ENCODE measurements around the gene SH2D4B.

Gene SH2D4B

DNA sequence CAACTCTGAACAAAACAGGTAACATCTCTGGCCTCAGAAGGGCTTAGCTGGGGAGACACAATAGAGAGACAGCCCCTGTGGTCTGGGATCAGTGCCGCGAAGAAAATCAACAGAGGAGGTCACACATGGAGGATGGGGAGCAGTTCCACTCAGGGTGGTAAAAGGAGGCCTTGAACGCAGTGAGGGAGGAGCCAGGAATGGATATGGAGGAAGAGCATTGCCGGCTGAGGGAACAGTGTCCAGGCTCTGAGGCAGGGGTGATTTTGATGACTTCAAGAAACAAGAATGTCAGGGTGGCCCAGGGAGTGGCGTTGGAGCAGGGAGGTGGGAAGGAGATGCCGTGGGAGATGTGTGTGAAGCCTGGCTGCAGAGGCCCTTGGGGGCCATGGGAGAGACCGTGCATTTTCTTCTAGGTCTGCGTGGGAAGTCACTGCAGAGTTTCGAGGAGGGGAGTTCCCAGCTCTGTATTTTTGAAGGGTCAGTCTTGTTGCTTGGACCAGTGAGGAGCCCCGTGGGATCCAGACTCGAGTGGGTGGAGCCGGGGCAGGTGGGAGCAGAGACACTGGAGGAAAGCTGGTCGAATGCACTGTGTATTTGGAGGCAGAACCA, 35.7 kb upstream of the SH2D4B start:
- H3K27ac ChIP-seq, result peak overlapping the region; percentile 99
- TF ChIP-seq, protein P1, sequence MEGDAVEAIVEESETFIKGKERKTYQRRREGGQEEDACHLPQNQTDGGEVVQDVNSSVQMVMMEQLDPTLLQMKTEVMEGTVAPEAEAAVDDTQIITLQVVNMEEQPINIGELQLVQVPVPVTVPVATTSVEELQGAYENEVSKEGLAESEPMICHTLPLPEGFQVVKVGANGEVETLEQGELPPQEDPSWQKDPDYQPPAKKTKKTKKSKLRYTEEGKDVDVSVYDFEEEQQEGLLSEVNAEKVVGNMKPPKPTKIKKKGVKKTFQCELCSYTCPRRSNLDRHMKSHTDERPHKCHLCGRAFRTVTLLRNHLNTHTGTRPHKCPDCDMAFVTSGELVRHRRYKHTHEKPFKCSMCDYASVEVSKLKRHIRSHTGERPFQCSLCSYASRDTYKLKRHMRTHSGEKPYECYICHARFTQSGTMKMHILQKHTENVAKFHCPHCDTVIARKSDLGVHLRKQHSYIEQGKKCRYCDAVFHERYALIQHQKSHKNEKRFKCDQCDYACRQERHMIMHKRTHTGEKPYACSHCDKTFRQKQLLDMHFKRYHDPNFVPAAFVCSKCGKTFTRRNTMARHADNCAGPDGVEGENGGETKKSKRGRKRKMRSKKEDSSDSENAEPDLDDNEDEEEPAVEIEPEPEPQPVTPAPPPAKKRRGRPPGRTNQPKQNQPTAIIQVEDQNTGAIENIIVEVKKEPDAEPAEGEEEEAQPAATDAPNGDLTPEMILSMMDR (conservative IDR thresholded peaks at IDR 0.05), result no peak

DNA sequence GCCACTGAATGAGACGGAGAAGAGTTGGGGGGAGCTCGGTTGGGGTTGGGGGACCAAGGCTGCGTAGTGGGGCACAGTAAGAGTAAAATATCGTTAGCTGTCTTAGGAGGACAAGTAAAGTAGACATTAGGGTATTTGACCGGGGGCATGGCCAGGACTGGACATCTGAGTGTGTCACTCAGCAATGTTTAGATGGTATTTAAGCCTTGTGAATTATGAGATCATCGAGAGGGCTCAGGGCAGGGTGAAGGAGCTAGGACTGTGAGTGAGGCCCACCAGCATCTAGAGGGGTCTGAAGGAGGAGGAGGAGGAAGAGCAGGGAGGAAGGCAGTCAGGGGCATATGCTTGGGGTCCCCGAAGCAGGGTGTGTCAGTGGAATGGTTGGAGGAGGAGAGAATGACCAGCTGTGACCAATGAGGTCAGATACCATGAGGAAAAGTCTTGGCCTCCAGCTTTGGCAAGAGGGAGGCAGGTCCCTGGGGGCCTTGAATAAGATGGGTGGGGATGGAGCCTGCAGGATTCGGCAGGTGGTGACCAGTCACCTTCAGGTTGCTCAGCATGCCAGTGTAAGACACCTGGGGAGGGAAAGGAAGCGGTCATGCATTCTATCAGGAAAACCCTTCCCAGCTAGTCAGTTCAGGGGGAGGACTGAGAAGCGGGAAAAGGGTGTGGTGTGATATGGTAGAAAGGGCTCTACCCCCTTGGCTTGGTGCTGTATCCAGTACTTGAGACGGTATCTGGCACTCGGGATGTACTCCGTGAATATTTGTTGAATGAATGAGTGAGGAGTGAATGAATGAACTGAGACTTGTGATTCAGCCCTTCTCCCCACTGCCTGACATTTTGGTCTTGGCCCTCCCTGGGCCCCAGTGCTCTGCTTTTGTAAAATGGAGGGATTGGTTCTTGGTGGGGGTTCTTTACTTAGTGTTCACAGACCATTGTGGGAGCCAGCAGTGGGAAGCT, 34.8 kb upstream of the SH2D4B start:
- H3K27ac ChIP-seq, result peak overlapping the region; percentile 99
- TF ChIP-seq, protein P1 (conservative IDR thresholded peaks at IDR 0.05), result no peak

DNA sequence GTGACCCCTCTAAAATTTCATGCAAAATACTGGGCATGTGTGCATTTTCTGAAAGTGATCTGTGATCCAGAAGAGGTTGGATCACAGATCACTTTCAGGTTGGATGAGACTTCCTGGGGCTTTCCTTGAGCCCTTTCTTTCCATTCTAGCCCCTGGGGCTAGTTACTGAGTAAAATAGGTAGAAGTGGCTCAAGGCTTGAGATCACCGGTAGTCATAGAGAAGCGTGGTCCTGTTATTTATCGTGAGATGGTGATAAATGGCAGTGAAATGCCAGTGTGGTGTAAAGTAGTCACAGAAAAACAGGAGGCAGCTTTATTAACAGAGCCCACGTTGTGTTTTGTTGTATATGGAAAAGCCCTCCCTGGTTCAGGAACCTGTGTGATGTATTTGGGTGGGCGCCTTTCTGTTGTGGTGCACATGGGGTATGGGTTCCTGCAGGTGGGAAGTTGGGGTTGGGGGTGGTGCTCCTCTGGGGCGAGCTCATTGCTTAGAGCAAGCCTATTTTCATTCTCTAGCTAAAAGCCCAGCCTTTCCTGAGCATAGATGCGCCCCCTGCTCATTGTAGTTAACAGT, 34.0 kb upstream of the SH2D4B start:
- peak overlapping the region; percentile 99 for H3K27ac ChIP-seq
- TF ChIP-seq, protein P1 (conservative IDR thresholded peaks at IDR 0.05), result no peak

DNA sequence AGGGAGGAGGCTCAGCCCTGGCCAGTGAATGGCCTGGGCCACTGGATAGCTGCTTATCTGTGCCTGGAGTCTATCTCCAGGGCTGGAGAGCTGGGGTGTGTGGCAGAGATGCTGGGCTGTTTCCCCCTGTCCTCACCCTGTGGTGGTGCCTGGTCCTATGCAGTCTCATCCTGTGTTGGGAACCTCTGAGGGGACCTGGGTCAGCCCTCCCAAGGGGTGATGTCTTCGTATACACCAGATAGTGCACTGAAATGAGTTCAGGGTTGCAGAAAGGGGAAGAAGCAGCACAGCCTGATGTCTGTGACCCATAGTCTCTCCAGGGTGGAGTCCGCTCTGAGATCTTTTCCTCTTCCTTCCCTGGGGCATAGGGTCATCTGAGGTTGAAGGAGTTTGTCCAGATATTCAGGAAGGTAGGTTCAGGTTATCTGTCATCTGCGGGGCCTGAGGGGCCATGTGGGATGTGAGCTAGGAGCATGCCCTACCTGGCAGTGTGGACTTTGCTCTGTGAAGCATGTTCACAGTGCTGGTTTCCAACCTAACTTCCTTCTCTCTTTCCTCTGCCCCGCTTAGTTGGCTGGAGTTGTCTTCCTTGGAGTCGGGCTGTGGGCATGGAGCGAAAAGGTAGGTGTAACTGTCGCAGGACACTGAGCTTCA, 33.4 kb upstream of the SH2D4B start:
- TF ChIP-seq, protein P1 (conservative IDR thresholded peaks at IDR 0.05), result no peak
- peak overlapping the region; percentile 99 for H3K27ac ChIP-seq

DNA sequence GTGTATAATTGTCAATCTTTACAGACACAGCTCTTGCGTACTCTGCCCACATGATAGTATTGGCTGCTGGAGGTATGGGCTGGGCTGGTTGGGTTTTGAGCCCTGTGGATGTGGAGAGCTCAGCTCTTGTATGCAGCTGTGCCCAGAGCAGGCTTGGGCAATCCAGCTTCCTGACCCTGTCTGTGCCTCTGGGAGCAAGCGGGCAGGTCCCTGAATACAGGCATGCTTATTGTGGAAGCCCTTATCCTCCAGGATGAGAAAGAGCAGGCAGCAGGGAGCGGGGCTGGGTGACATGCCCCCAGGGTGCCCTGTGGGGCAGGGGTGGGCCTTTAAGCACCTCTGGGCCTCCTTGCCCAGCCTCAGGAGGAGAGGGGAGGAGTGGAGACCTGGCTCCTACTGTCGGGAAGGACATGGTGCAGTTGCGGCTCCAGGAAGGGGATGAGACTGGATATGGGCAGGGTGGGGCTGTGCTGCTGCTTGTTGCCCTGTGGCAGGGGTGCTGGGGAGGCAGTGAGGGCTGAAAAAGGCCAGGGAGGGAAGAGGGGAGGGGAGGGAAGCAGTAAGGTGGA, 32.7 kb upstream of the SH2D4B start:
- H3K27ac ChIP-seq, result peak overlapping the region; percentile 99
- TF ChIP-seq, protein P1 (conservative IDR thresholded peaks at IDR 0.05), result no peak

DNA sequence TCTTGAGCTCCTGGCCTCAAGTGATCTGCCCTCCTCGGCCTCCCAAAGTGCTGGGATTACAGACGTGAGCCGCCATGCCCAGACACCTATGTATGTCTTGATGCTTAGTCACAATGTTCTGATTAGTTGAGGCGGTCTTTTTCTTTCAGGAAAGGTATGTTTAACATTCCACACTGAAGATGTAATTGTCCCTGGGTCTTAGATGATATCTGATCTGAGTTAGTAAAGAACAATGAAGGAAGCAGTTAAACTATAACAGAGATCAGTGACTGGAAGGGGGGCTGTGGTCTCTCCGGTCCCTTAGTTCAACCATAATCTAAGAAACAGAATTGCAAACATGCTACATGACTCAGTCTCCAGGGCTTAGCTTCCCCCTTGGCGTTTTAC, 31.5 kb upstream of the SH2D4B start:
- TF ChIP-seq, protein P1 (conservative IDR thresholded peaks at IDR 0.05), result no peak
- peak overlapping the region; percentile 99 for H3K27ac ChIP-seq

Measured in VCaP (cell line).